ENCODE data around the gene LRCH1. TPM values are rescaled to one million over a fixed set of nuclear protein-coding genes. Genes with fewer than 3 reads are reported as not detected.

The LRCH1 gene
- total RNA-seq, 1 experiment from 2014 or later: 7.4 TPM

DNA sequence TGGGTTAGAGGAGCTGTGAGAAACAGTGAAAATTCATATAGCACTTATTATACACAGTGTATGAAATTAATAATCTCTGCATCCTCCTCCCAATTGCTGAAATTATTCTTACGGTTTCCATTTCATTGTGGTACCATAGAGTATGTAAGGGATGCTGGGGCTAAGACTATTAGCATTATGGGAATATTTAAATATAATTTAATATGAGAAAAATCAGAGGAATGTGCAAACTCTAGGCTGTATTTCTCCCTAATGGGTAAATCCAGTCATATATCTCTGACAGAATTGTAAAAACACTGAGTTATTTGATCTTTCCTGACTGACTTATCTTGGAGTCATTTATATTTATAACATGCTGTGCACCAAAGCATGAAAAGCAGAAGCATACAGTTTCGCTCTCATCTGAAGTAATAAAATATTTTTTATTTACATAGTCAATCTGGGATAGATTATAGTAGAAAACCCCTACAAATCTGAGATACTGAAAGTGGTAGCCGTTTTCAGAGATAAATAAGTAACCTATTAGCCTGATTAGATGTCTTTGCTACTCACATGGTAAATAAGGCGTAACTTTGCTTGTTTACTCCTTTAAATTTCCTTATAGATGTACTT lies 34.9 kb downstream of the LRCH1 start:
- DNase-seq (ENCODE audit: low read depth): no peak

- no peak for DNase-seq (ENCODE audit: low read depth)
Observed at GRCh38 chr13:46592385-46592784, 39.4 kb downstream of the LRCH1 start.

DNA sequence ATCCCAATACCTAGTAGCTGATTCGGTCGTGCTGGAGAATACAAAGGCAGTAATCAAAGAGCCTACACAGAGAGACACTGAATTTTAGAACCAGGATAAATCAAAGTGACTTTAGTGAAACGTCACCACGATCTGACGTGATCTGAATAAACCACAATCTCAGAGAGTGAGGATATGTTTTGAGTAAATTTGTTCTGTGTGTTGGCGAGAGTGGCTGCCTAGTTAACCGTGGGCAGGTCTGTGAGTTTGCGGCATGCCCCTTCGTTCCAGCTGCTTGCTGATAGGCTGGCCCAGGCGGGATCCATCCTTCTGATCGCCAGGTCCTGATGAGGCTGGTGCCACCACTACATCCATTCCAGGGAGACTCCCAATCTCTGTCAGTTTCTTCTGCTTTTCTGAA lies 40.4 kb downstream of the LRCH1 start:
- DNase-seq (ENCODE audit: low read depth): no peak

GRCh38 chr13:46594374-46595078 lies 41.6 kb downstream of the LRCH1 start:
- DNase-seq (ENCODE audit: low read depth): no peak

- peak; percentile 72 for DNase-seq (ENCODE audit: low read depth)
Observed at GRCh38 chr13:46595136-46595884, 42.3 kb downstream of the LRCH1 start.

- no peak for DNase-seq (ENCODE audit: low read depth)
Observed at GRCh38 chr13:46595885-46596275, 42.9 kb downstream of the LRCH1 start.

DNA sequence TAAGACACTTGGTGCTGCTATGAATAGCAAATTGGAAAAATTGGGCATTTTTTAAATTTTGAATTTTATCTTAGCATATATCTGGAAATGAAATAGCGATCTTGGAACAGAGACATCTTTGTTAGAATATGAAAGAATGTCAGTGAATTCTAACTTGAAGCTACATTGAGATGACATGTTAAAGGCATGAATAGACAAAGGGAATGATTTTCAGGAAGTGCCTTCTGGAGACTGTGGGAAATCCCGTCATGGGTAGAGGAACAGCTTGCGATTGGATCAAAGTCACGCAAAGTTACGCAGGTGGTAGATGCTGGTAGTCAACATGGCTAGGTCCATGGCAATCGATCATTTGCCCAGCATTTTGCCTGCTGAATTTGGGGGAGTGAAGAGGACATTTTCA lies 43.5 kb downstream of the LRCH1 start:
- no peak for DNase-seq (ENCODE audit: low read depth)

DNA sequence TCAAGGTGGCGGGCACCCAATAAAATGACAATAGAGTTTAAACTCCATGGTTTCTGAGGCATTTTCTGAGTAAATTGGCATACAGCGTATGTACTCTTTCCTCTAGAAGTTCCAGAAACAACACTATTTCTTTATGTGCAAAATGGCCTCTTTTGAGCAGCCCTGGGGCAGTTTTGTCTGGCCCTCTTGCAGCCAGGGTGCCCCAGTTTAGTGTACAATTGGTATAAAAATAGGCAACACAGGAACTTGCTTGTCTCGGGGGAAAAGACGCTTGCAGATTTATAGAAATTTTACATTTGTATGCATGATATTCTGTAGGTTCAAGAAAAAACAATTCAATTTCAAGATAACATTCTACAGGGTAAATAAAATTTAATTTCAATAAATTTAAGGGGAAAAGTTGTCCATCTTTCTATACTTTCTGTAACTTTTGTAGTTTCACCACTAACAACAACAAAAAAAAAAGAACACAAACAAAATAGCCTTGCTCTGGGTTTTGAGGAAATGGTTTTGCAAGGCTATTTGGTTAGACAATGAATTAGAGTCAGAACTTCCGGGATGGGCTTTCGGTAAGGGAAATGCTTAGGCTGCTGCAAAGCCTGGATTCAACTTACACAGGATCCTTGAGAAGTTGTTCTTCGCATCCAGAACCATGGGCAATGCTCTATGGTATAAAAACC lies 45.3 kb downstream of the LRCH1 start:
- DNase-seq (ENCODE audit: low read depth): no peak

- no peak for DNase-seq (ENCODE audit: low read depth)
Observed at GRCh38 chr13:46598820-46599180, 45.8 kb downstream of the LRCH1 start.

- DNase-seq (ENCODE audit: low read depth): no peak
Observed at GRCh38 chr13:46600943-46601311, 48.0 kb downstream of the LRCH1 start.

- DNase-seq (ENCODE audit: low read depth): no peak
Observed at GRCh38 chr13:46602531-46602930, 49.6 kb downstream of the LRCH1 start.

- no peak for DNase-seq (ENCODE audit: low read depth)
Observed at GRCh38 chr13:46603165-46603603, 50.2 kb downstream of the LRCH1 start.

DNA sequence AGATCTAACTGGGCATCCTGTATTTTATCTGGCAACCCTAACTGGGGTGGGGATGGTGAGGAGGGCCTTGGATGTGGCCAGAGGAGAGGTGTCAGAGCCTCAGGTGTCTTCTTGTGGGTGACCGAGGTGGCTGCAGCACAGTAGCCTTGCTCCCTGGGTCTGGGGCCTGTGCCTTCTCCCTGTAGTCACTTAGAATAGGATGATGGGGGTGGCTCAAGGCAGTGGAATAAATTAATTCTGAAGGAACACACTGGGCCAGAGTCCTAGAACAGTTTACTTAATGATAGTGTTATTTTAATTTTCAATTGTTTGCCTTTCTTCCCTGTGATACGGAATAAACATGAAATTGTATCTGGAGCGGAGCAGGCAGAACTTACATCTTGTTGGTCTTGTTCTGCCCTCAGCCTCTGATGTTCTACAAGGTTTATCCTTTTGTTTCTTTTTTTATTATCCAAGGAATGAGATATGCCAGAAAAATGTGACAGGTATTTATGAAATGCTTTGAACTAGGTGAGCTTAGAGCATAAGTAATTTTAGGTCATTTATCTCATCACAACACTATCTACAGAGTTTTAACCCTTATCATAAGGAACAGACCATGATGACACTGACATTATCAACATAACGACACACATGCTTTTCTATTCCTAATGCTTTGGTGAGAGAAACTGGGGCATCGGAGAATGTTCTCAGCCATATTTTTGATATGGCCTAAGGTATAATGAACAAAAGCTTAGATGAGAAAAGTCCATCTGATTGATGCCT lies 51.4 kb downstream of the LRCH1 start:
- no peak for DNase-seq (ENCODE audit: low read depth)

- no peak for DNase-seq (ENCODE audit: low read depth)
Observed at GRCh38 chr13:46605076-46605824, 52.3 kb downstream of the LRCH1 start.

DNA sequence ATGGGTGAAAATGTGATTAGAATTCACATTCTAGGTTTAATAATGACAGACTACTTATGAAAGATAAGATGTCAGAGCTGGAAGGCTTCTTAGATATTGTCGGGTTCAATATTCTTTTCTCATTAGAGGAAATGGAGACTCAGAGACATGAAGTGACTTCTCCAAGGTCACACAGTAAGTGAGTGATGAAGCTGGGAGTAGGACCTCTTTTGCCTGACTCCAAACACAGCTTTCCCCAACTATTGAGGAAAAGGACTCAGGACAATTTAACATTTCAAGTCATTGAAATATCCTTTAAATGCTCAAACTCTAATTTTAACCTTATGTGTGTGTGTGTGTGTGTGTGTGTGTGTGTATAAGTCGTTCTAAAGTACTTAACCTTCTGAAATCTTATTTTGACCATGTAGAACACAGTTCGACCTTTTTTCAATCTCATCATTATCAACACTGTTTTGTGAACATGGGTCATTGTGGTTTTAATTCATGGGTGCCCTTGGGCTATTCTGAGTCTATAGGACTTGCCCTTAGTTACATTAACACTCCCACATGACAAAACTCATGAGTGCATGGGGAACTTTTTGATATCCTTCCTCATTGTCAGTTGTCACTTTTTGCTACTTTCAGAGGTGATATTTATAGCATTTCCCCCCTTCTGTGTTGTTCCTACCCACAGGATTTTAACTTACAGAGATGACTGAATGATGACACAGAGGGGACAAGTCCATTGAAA lies 53.0 kb downstream of the LRCH1 start:
- peak; percentile 26 for DNase-seq (ENCODE audit: low read depth)

GRCh38 chr13:46606970-46607369 lies 54.0 kb downstream of the LRCH1 start:
- DNase-seq (ENCODE audit: low read depth): no peak

DNA sequence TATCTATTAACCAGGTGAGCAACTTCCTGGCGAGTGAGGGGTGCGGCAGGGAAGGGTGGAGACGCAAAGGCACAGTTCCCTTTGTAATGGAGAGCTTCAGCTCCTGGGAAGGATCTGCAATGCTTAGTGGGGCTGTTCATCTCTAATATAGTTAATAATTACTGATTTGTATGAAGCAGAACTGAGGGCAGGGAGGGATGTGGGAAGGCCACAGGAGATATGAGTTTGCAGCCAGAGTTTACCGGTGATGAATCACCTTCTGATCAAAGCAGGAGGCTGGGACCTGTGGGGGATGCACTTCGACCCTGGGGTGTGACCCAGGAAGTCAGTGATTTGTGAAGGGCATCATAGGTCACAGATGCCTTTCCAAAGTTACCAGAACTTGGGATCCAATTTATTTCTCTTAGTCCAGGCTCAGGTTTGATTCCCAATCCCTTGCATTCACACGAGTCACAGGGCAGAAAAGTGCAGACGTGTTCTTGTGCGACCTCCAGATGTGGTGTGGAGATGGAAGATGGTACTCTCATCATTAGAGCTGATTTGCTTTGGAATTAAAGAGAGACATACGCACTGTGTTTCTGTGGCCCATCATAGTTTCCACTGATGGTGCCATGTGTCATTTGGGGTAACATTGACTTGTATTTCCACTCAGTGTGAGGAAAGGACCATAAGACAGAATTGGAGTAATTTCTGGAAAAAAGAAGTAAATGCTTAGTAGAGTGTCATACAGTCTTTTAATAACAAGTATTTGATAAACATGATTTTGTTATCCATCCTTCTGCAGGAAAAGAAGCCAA lies 55.0 kb downstream of the LRCH1 start:
- no peak for DNase-seq (ENCODE audit: low read depth)

- DNase-seq (ENCODE audit: low read depth): no peak
Observed at GRCh38 chr13:46609052-46609451, 56.1 kb downstream of the LRCH1 start.

GRCh38 chr13:46609726-46610125 lies 56.8 kb downstream of the LRCH1 start:
- no peak for DNase-seq (ENCODE audit: low read depth)
